ENCODE measurements around the gene UBR3. TPM values are rescaled to one million over a fixed set of nuclear protein-coding genes. Genes with fewer than 3 reads are reported as not detected.
"Not testable (repeated sequence)": the region's sequence is repeated elsewhere in the genome, so short reads cannot be mapped to it uniquely, and the experiment has no call there.

Gene UBR3
- polyA plus RNA-seq, 3 donors, result 32.4 to 43.6 (median 40.4) TPM

- DNase-seq (ENCODE audit: extremely low read depth in 1 of 11, low read depth in 9 of 11, low spot score in 4 of 11), result no peak
These were observed 83.0 kb downstream of the UBR3 start for GRCh38 chr2:169910109-169910799.

- DNase-seq (ENCODE audit: extremely low read depth in 1 of 11, low read depth in 9 of 11, low spot score in 4 of 11), result no peak
These were observed 83.9 kb downstream of the UBR3 start for GRCh38 chr2:169911119-169911518.

- no peak for DNase-seq (ENCODE audit: extremely low read depth in 1 of 11, low read depth in 9 of 11, low spot score in 4 of 11)
These were observed 89.4 kb downstream of the UBR3 start for GRCh38 chr2:169916623-169917022.

GRCh38 chr2:169923977-169924376 is 96.7 kb downstream of the UBR3 start:
- DNase-seq (ENCODE audit: extremely low read depth in 1 of 11, low read depth in 9 of 11, low spot score in 4 of 11), result no peak

GRCh38 chr2:169925968-169926367 is 98.7 kb downstream of the UBR3 start:
- no peak for DNase-seq (ENCODE audit: extremely low read depth in 1 of 11, low read depth in 9 of 11, low spot score in 4 of 11)

- DNase-seq (ENCODE audit: extremely low read depth in 1 of 11, low read depth in 9 of 11, low spot score in 4 of 11), result peak in 9 of 11 donors; percentile 8 to 33 (median 14)
These were observed 101.2 kb downstream of the UBR3 start for GRCh38 chr2:169928463-169928864.

- DNase-seq (ENCODE audit: extremely low read depth in 1 of 11, low read depth in 9 of 11, low spot score in 4 of 11), result peak in 6 of 11 donors; percentile 0 to 13 (median 6)
These were observed 106.0 kb downstream of the UBR3 start for GRCh38 chr2:169933124-169933711.

- DNase-seq (ENCODE audit: extremely low read depth in 1 of 11, low read depth in 9 of 11, low spot score in 4 of 11), result not testable (repeated sequence)
These were observed 109.4 kb downstream of the UBR3 start for GRCh38 chr2:169936652-169937051.

GRCh38 chr2:169945515-169945914 is 118.3 kb downstream of the UBR3 start:
- DNase-seq (ENCODE audit: extremely low read depth in 1 of 11, low read depth in 9 of 11, low spot score in 4 of 11), result no peak

GRCh38 chr2:169946092-169946491 is 118.8 kb downstream of the UBR3 start:
- no peak for DNase-seq (ENCODE audit: extremely low read depth in 1 of 11, low read depth in 9 of 11, low spot score in 4 of 11)

- no peak for DNase-seq (ENCODE audit: extremely low read depth in 1 of 11, low read depth in 9 of 11, low spot score in 4 of 11)
These were observed 119.3 kb downstream of the UBR3 start for GRCh38 chr2:169946546-169946945.

GRCh38 chr2:169955940-169956339 is 128.7 kb downstream of the UBR3 start:
- DNase-seq (ENCODE audit: extremely low read depth in 1 of 11, low read depth in 9 of 11, low spot score in 4 of 11), result no peak

- DNase-seq (ENCODE audit: extremely low read depth in 1 of 11, low read depth in 9 of 11, low spot score in 4 of 11), result not testable (repeated sequence)
These were observed 130.0 kb downstream of the UBR3 start for GRCh38 chr2:169957219-169957618.

GRCh38 chr2:169961911-169962310 is 134.7 kb downstream of the UBR3 start:
- DNase-seq (ENCODE audit: extremely low read depth in 1 of 11, low read depth in 9 of 11, low spot score in 4 of 11), result no peak

- DNase-seq (ENCODE audit: extremely low read depth in 1 of 11, low read depth in 9 of 11, low spot score in 4 of 11), result no peak
These were observed 136.5 kb downstream of the UBR3 start for GRCh38 chr2:169963786-169964185.

- DNase-seq (ENCODE audit: extremely low read depth in 1 of 11, low read depth in 9 of 11, low spot score in 4 of 11), result no peak
These were observed 137.5 kb downstream of the UBR3 start for GRCh38 chr2:169964740-169965139.

- no peak for DNase-seq (ENCODE audit: extremely low read depth in 1 of 11, low read depth in 9 of 11, low spot score in 4 of 11)
These were observed 138.2 kb downstream of the UBR3 start for GRCh38 chr2:169965495-169965894.

GRCh38 chr2:169966454-169966853 is 139.2 kb downstream of the UBR3 start:
- peak in 6 of 11 donors; percentile 13 to 41 (median 34) for DNase-seq (ENCODE audit: extremely low read depth in 1 of 11, low read depth in 9 of 11, low spot score in 4 of 11)

- DNase-seq (ENCODE audit: extremely low read depth in 1 of 11, low read depth in 9 of 11, low spot score in 4 of 11), result no peak
These were observed 141.5 kb downstream of the UBR3 start for GRCh38 chr2:169968743-169969142.

GRCh38 chr2:169975221-169975620 is 148.0 kb downstream of the UBR3 start:
- no peak for DNase-seq (ENCODE audit: extremely low read depth in 1 of 11, low read depth in 9 of 11, low spot score in 4 of 11)

GRCh38 chr2:169976335-169976851 is 149.1 kb downstream of the UBR3 start:
- no peak for DNase-seq (ENCODE audit: extremely low read depth in 1 of 11, low read depth in 9 of 11, low spot score in 4 of 11)

Measured in renal cortex interstitium (tissue), 11 donors.